ENCODE measurements around the gene EXOC2.

Gene EXOC2

DNA sequence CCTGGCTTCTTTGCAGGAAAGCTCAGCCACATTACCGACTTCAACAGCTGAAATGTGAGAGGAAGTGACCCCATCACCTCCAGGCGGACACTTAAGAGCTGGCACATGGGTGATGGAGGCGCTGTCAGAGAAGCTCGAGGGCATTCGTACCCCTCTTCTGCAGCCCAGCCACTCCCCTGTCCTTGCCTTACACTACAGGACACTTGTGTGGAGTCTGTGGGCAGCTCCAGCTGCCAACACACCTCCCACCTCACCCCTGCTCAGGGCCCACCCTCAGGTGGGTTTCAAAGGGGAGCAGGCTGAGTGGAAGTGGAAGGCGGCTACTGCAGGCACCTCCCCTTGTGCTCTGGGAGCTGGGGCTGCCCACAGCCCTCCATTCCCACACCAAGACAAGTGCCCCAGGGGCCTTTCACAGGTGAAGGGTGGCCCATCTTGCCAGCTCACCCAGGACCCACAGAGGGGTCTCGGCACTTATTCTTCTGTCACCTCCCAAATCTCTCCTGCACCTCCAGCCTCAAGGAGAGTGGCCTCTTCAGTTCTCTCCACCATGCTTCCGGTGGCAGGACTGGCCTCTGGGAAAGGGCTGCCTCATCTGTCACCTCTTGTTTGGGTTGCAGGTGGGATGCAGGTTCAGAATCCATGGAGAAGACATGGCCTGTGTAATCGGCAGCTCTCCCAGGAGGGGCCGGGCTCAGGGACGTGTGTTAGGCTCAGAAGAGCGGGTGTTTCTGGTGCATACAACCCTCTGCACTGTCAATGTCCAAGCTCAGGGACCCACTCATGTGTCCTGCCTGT lies 251.6 kb downstream of the EXOC2 start:
- DNase-seq, result no peak

DNA sequence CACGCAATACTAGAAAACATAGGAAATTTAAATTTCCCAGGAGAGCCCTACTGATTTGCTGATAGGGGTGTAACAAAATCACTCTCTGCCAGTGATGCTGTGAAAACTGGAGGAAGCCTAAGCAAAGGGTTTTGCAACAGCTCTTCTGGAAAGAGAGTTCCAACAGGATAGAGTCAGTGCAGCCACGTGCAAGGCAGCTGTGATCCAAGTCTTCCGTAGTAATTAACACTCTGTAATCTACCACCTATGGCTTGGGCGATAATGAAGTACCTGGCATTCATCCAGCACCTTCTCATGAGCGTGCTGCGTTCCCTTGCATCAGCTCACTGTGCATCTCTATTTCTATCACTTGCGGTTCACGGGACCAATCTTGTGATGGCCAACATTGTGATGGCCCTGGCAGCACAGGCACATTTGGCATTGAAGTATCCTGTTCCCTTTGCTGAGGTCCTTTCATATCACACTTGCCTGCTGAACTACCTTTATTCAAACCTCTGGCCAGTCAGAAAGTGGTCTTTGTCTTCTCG lies 253.2 kb downstream of the EXOC2 start:
- no peak for DNase-seq

DNA sequence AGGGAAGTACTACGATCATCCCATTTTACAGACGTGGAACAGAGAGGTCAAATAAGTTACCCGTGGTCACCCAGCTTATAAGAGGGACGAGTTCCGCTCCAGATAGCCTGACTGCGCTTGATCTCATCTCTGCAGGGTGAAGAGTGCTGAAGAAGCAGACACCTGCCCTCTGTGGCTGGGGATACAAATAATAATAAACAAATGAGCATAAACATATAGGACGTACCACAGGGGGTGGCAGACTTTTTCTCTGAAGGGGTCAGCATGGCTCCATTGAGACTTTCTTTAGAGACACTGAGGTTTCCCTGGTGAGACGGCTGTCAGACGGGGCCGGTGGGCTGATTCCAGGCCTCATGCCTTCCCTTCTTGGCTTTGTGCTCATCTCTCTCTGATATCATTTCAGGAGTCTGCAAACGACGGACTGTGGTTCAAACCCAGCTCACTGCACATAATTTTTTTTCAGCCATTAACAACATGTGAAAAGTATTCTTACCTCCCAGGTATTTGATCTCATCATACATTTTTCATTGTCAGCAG lies 254.2 kb downstream of the EXOC2 start:
- DNase-seq, result no peak

DNA sequence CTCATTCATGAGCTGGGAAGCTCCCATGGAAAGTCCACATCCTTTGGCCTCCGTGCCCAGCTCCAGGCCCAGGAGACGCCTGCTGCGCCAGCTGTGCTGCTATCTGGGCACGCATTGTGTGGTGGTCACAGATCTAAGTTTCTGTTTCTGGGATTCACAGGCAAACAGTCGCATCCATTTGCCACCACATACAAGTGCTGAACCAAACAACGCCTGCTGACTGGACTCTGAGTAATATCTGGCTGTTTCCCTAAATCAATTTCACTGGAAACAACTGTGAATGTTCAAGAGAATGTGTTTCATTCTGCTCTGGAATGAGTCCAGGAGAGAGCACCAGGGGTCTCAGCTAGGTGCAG lies 255.9 kb downstream of the EXOC2 start:
- no peak for DNase-seq

DNA sequence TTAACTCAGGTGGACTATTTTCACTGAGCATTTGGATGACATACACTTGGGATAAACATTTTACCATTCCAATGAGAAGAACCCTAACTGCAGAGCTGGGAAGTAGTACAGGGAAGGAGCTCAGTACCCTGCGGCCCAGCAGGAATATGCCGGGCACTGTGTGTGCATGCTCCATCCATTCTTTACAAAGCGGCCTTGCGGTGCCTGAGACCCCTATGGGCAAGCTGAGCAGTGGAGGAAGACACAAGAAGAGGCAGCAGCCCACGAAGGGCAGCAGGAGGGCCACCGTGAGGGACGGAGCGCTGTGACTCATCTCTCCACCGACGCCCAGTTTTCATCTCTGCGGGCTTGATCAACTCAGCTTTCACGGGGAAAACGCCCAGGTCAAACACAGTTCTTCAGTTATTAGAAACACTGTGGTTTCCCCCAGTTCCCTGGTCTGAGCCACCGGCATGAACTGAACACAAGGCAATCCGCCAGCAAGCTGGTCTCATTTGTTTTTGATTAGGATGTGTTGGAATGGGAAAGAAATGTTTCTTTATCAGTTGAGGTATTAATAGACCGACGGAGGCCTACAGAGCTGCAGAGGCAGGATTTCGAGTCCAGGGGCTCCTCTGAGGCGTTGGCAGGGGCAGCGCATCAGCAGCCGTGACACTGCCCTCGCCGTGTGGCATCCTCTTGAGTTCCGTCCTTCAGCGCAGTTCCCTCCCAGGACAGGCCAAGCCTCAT lies 256.5 kb downstream of the EXOC2 start:
- DNase-seq, result no peak

DNA sequence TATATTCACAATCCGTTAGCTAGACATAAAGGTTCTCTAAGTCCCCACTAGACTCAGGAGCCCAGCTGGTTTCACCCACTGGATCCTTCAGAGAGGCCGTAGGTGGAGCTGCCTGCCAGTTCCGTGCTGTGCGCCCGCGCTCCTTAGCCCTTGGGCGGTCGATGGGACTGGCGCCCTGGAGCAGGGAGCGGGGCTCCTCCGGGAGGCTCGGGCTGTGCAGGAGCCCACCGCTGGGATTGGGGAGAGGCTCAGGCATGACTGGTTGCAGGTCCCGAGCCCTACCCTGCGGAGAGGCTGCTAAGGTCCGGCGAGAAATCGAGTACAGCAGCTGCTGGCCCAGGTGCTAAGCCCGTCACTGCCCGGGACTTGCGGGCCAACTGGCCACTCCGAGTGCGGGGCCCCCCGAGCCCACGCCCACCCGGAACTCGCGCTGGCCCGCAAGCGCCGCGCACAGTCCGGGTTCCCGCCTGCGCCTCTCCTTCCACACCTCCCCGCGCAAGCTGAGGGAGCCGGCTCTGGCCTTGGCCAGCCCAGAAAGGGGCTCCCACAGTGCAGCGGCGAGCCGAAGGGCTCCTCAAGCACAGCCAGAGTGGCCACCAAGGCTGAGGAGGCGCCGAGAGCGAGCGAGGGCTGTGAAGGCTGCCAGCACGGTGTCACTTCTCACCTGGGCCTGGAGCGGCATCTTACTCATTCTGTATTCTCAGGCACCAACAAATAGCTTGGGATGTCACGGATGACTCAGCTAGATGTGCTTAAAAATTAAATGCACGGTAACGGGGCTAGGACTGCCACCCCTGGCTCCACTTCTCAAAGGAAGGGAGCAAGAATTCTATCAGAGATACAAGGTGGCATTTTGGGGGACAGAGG lies 257.3 kb downstream of the EXOC2 start:
- no peak for DNase-seq
